GM13977 (cell line): Measurements from ENCODE around the gene SLC17A2.

Experiments used
- DNase-seq: peaks from one replicate; pipeline ENCODE4 v3.0.0; 2012; ENCODE audit warnings: low spot score
- in situ Hi-C: fragments of 300-500 bp; cut with MboI; formaldehyde crosslinking; loops from one replicate; pipeline ENCODE4 v1.12.0; 2022; ENCODE audit warnings: low sequenced_read_pairs, low pct_unique_long_range_greater_than_20kb, mixed read lengths, inconsistent platforms; ENCODE audit not compliant: unreplicated experiment
- TF ChIP-seq, protein P1 (sequence below): IDR thresholded peaks from 2 replicates; pipeline ENCODE4 v1.5.1; 2012; ENCODE audit warnings: mild to moderate bottlenecking, control low read depth; ENCODE audit not compliant: insufficient read depth; ENCODE audit errors: extremely low read depth, missing control alignments

The SLC17A2 gene

DNA sequence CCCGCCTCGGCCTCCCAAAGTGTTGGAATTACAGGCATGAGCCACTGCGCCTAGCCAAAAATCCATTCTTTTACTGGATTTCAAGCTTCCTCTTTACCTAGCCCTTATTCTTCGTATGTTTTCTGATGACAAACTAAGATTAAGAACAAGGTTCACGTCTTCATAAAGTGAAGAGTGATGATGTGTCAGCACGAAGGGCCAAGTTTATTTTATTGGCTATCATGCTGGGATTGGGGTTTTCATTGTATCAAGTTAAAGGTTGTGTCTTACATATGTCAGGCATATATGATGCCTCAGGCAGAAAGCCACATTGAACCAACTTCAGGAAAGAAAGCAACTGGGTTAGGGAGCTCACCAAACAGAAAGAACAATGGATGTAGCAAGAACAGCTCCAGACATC is 36.7 kb downstream of the SLC17A2 start:
- in situ Hi-C loops, result no loop called here
- TF ChIP-seq, protein P1, sequence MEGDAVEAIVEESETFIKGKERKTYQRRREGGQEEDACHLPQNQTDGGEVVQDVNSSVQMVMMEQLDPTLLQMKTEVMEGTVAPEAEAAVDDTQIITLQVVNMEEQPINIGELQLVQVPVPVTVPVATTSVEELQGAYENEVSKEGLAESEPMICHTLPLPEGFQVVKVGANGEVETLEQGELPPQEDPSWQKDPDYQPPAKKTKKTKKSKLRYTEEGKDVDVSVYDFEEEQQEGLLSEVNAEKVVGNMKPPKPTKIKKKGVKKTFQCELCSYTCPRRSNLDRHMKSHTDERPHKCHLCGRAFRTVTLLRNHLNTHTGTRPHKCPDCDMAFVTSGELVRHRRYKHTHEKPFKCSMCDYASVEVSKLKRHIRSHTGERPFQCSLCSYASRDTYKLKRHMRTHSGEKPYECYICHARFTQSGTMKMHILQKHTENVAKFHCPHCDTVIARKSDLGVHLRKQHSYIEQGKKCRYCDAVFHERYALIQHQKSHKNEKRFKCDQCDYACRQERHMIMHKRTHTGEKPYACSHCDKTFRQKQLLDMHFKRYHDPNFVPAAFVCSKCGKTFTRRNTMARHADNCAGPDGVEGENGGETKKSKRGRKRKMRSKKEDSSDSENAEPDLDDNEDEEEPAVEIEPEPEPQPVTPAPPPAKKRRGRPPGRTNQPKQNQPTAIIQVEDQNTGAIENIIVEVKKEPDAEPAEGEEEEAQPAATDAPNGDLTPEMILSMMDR, result no peak
- DNase-seq, result no peak

DNA sequence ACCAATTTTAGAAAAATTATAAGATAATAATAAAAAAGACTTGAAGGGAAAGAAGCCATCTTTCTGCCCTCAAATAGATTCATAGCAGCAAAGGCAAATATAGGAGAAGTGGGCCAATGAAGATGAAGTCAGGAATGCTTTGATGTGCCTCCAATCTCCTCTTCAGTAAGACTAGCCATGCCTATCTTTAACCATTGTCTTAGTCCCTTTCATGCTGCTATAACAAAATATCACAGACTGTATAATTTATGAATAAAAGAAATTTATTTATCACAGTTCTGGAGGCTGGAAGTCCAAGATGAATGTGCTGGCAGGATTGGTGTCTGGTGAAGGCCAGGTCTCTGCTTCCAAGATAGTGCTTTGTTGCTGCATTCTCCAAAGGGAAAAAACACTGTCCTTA is 37.6 kb downstream of the SLC17A2 start:
- TF ChIP-seq, protein P1, result no peak
- in situ Hi-C loops, result no loop called here
- no peak for DNase-seq

DNA sequence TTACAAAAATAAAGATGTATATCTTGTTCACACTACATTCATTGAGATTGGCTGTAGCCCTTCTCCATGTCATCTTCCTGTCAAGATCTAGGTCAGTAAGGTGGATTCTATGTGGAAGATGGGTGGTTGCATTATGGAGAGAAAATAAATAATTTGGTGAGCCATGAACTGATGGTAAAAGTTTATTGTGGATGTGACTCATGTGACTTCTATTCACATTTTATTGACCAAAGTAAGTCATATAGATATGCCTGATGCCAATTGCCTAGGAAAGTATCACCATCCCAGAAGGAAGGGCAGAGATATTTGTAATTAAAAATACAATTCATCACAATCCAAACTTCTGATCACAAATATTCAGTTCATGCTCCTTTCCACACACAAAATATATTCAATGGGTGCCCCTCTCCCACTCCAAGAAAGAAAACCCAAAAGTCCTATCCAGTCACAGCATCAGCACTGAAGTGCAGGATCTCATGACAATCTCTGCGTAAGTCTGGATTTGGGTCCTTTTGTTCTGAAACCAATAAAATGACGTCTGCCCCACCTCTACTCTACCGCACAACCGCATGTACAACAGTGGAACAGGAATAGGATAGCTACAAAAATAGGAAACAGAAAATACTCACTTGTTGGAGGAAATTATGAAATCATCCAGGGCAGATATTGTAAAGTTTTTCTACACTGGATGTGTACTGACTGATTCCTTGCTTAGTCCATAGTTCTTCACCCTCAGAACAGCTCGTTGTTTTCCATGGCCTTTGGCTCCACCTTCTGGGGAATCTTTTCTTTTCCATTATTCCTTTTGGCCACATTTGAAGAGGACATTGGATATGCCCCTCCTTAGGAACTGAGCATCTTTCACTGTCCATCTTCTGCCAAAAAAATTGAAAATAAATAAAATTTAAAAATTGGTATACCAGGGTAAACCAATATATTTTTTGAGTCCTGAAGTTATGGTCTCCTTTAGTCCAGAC is 40.3 kb downstream of the SLC17A2 start:
- TF ChIP-seq, protein P1, result peak; percentile 18
- DNase-seq, result no peak
- in situ Hi-C loops, result no loop called here

DNA sequence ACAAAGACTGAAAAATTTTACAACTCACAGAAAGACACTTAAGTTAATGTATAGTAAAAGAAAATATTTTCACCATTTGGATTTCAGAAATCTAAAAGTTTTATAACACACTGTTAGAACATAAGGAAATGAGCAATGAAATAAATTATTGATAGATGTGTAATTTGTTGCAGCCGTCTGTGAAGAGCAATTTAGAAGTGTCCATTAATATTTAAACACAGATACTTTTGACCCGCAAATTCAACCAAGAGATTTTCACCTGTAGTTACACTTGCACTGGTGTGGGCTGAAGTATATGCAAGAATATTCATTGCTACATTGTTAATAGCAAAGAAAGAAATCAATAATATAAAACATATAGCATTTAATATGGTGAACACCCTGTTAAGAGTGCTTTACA is 41.9 kb downstream of the SLC17A2 start:
- in situ Hi-C loops, result no loop called here
- no peak for DNase-seq
- TF ChIP-seq, protein P1, result no peak

DNA sequence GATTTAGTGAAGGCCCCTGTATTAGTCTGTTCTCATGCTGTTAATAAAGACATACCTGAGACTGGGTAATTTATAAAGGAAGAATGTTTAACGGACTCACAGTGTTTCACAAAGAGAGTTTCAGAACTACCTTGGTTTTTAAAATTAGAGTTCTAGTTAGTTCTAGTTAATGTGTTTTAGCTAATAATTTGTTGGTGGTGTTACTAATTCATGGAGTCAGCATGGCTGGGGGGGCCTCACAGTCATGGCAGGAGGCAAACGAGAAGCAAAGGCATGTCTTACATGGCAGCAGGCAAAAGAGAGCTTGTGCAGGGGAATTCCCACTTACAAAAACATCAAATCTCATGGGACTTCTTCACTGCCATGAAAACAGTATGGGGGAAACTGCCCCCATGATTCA is 44.4 kb downstream of the SLC17A2 start:
- DNase-seq, result no peak
- TF ChIP-seq, protein P1, result no peak
- in situ Hi-C loops, result no loop called here

DNA sequence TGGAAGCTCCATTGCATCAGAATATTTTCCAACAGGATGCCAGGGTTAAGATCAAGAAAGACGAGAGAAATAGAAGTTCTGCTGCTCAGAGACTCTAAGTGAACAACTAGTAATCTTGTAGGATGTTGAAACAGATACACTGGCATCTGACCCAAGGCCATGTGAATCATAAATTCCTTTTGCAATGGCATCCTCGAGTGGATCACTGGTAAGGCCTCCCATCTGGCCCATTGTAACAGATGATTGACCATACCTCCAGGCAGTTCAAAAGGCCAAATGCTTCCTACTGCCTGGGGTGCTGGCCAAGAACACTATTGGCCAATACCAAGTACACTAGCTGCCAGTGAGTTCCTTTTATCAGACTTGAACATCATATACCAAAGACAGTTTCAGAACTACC is 46.5 kb downstream of the SLC17A2 start:
- in situ Hi-C loops, result no loop called here
- DNase-seq, result no peak
- TF ChIP-seq, protein P1, result no peak

DNA sequence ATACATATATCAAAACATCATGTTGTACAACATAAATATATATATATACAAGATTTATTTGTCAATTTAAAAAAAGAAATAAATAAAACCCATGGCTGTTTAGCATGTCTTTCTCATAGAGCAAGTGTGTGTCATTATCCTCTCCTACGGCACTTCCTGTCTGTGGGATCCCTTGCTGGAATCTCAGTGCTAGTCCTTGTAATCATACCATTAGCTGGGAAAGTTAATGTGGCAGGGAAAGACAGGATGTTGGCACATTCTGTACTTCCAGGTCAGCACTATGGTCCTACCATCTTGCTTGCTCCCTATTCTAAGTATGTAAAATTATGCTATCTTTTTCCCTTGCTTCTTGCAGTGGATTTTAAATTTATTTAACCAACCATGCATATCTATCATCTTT is 47.0 kb downstream of the SLC17A2 start:
- DNase-seq, result no peak
- TF ChIP-seq, protein P1, result no peak
- in situ Hi-C loops, result no loop called here
